HG02973 (cell line): ENCODE data around the gene MYCN.
"Not testable (repeated sequence)": the region's sequence is repeated elsewhere in the genome, so short reads cannot be mapped to it uniquely, and the experiment has no call there.

ENCODE experiments used
- ATAC-seq: cut with Tn5 transposase; IDR thresholded peaks from one replicate; pipeline ENCODE4 v1.9.1; 2021; ENCODE audit warnings: moderate library complexity; ENCODE audit not compliant: unreplicated experiment

Gene MYCN

GRCh38 chr2:15907461-15908324 is 32.7 kb upstream of the MYCN start:
- ATAC-seq = no peak

- ATAC-seq = no peak
Observed at GRCh38 chr2:15908371-15908770, 32.0 kb upstream of the MYCN start.

- no peak for ATAC-seq
Observed at GRCh38 chr2:15909157-15909556, 31.2 kb upstream of the MYCN start.

GRCh38 chr2:15909736-15910135 is 30.6 kb upstream of the MYCN start:
- ATAC-seq = no peak

GRCh38 chr2:15911270-15911669 is 29.1 kb upstream of the MYCN start:
- not testable (repeated sequence) for ATAC-seq

GRCh38 chr2:15911686-15912085 is 28.7 kb upstream of the MYCN start:
- no peak for ATAC-seq

GRCh38 chr2:15912203-15912602 is 28.1 kb upstream of the MYCN start:
- ATAC-seq = no peak

- no peak for ATAC-seq
Observed at GRCh38 chr2:15913146-15913545, 27.2 kb upstream of the MYCN start.

- no peak for ATAC-seq
Observed at GRCh38 chr2:15914596-15915385, 25.6 kb upstream of the MYCN start.

- ATAC-seq = not testable (repeated sequence)
Observed at GRCh38 chr2:15915546-15915945, 24.8 kb upstream of the MYCN start.

GRCh38 chr2:15916336-15916735 is 24.0 kb upstream of the MYCN start:
- ATAC-seq = no peak

GRCh38 chr2:15918761-15919356 is 21.5 kb upstream of the MYCN start:
- ATAC-seq = no peak

- no peak for ATAC-seq
Observed at GRCh38 chr2:15919716-15920434, 20.5 kb upstream of the MYCN start.

- no peak for ATAC-seq
Observed at GRCh38 chr2:15920696-15921095, 19.7 kb upstream of the MYCN start.

GRCh38 chr2:15923597-15923996 is 16.8 kb upstream of the MYCN start:
- no peak for ATAC-seq

GRCh38 chr2:15925819-15926218 is 14.5 kb upstream of the MYCN start:
- ATAC-seq = no peak

- no peak for ATAC-seq
Observed at GRCh38 chr2:15926252-15926651, 14.1 kb upstream of the MYCN start.

GRCh38 chr2:15927551-15928218 is 12.7 kb upstream of the MYCN start:
- ATAC-seq = no peak

- ATAC-seq = not testable (repeated sequence)
Observed at GRCh38 chr2:15929008-15929407, 11.3 kb upstream of the MYCN start.

- ATAC-seq = no peak
Observed at GRCh38 chr2:15929861-15930260, 10.5 kb upstream of the MYCN start.
